WTC11 (cell line): ENCODE results near the gene LIMS2. TPM values are rescaled to one million over a fixed set of nuclear protein-coding genes. Genes with fewer than 3 reads are reported as not detected.
A peak's percentile ranks its signal among the peaks of the same experiment; 100 is the strongest.

Experiments used
- ATAC-seq: fragments of 200-7000 bp; cut with Tn5 transposase; 2 replicates; pipeline ENCODE4 v1.10.0; 2021; ENCODE audit warnings: mild to moderate bottlenecking, moderate library complexity
- CTCF ChIA-PET: fragments of 300-600 bp; sonication (Branson Sonifier 250); formaldehyde crosslinking; loops from one replicate; lab custom pipeline; 2021; ENCODE audit warnings: antibody characterized with exemption; lab: Charles Lee
- POLR2A ChIA-PET: fragments of 350-600 bp; sonication (Branson Sonifier 250); formaldehyde crosslinking; loops from one replicate; lab custom pipeline; 2021; ENCODE audit warnings: antibody characterized with exemption; lab: Charles Lee
- DNase-seq: peaks from one replicate; pipeline ENCODE4 v3.0.0; 2021; ENCODE audit warnings: low spot score
- H3K27ac Mint-ChIP-seq: 2 replicates; pipeline ENCODE4 v1.8.0; 2021; ENCODE audit warnings: mixed read lengths
- H3K27me3 Mint-ChIP-seq: 2 replicates; pipeline ENCODE4 v1.8.0; 2021; ENCODE audit warnings: low read depth, mild to moderate bottlenecking, moderate library complexity, mixed read lengths
- H3K36me3 Mint-ChIP-seq: 2 replicates; pipeline ENCODE4 v1.8.0; 2021; ENCODE audit warnings: mixed read lengths
- H3K4me1 Mint-ChIP-seq: 2 replicates; pipeline ENCODE4 v1.8.0; 2022; ENCODE audit warnings: mixed read lengths
- H3K4me3 Mint-ChIP-seq: 2 replicates; pipeline ENCODE4 v1.8.0; 2021; ENCODE audit warnings: mild to moderate bottlenecking, moderate library complexity, mixed read lengths
- H3K9me3 Mint-ChIP-seq: 2 replicates; pipeline ENCODE4 v1.8.0; 2021; ENCODE audit warnings: mixed read lengths
- CBFB ChIP-seq: sonication (generic); formaldehyde crosslinking; IDR thresholded peaks from 2 replicates; pipeline ENCODE4 v1.8.1; 2022; ENCODE audit warnings: mild to moderate bottlenecking, low read depth, missing genetic modification reagents
- CDX4 ChIP-seq: fragments of 250-450 bp; sonication (Bioruptor Pico); IDR thresholded peaks from 2 replicates; pipeline ENCODE4 v1.9.0; 2021; ENCODE audit warnings: moderate library complexity, mild to moderate bottlenecking, inconsistent platforms, borderline replicate concordance
- CTCF ChIP-seq: fragments of 200-600 bp; IDR thresholded peaks from 2 replicates; pipeline ENCODE4 v1.8.0; 2022; ENCODE audit warnings: antibody characterized with exemption
- ETV6 ChIP-seq: sonication (generic); formaldehyde crosslinking; IDR thresholded peaks from 2 replicates; pipeline ENCODE4 v1.8.1; 2022; ENCODE audit warnings: mild to moderate bottlenecking, missing genetic modification reagents
- FOXP1 ChIP-seq: sonication (generic); formaldehyde crosslinking; IDR thresholded peaks from 2 replicates; pipeline ENCODE4 v1.8.0; 2022; ENCODE audit warnings: missing genetic modification reagents, mild to moderate bottlenecking, moderate library complexity, borderline replicate concordance
- GRHL2 ChIP-seq: fragments of 250-450 bp; sonication (Bioruptor Pico); IDR thresholded peaks from 2 replicates; pipeline ENCODE4 v1.8.0; 2022; ENCODE audit warnings: mild to moderate bottlenecking, moderate library complexity; ENCODE audit not compliant: insufficient replicate concordance, severe bottlenecking
- NFATC4 ChIP-seq: fragments of 250-450 bp; sonication (Bioruptor Pico); IDR thresholded peaks from 2 replicates; pipeline ENCODE4 v1.9.0; 2021; ENCODE audit warnings: mild to moderate bottlenecking
- NR1H2 ChIP-seq: sonication (generic); formaldehyde crosslinking; IDR thresholded peaks from 2 replicates; pipeline ENCODE4 v1.9.0; 2021; ENCODE audit warnings: mild to moderate bottlenecking, moderate library complexity, missing genetic modification reagents
- SOX15 ChIP-seq: fragments of 250-450 bp; sonication (Bioruptor Pico); IDR thresholded peaks from 2 replicates; pipeline ENCODE4 v1.9.0; 2021; ENCODE audit warnings: mild to moderate bottlenecking
- TEAD1 ChIP-seq: sonication (generic); formaldehyde crosslinking; IDR thresholded peaks from 2 replicates; pipeline ENCODE4 v1.8.0; 2022; ENCODE audit warnings: mild to moderate bottlenecking, missing genetic modification reagents
- TEAD4 ChIP-seq: sonication (generic); formaldehyde crosslinking; IDR thresholded peaks from 2 replicates; pipeline ENCODE4 v1.8.0; 2022; ENCODE audit warnings: mild to moderate bottlenecking, missing genetic modification reagents
- ZNF138 ChIP-seq: sonication (generic); formaldehyde crosslinking; conservative IDR thresholded peaks from 2 replicates; pipeline ENCODE4 v1.8.1; 2022; ENCODE audit warnings: mild to moderate bottlenecking, moderate library complexity, missing genetic modification reagents
- ZNF512 ChIP-seq: sonication (generic); formaldehyde crosslinking; IDR thresholded peaks from 2 replicates; pipeline ENCODE4 v1.8.1; 2022; ENCODE audit warnings: missing genetic modification reagents, borderline replicate concordance
- total RNA-seq: library from RNA; stranded (reverse); gene quantifications from 3 replicates; pipeline ENCODE4 v1.2.3, GENCODE V29; 2021
- TF ChIP-seq, protein P1 (sequence below): sonication (generic); formaldehyde crosslinking; IDR thresholded peaks from 2 replicates; pipeline ENCODE4 v1.8.1; 2023; ENCODE audit warnings: mild to moderate bottlenecking, missing genetic modification reagents, borderline replicate concordance

The LIMS2 gene
- total RNA-seq, 1 experiment from 2014 or later, result 2.4 TPM

GRCh38 chr2:127650041-127650784 is 25.1 kb downstream of the LIMS2 start:
- ChIA-PET POLR2A (no interaction called here), CTCF (interaction anchor here (0.6 to 4.3 kb wide), 24 partner anchors 10 to 124 kb away, joined by 3 to 120 read pairs (median 5); partner anchors contain the start of genes IWS1 and LIMS2)
- ATAC-seq (no peak), DNase-seq (no peak)
- Mint-ChIP-seq H3K9me3 (no peaks in the 10 kb centered on the region), H3K4me1 (peaks cover 9% of the 10 kb centered on the region), H3K27ac (no peak overlapping the region), H3K36me3 (no peaks in the 10 kb centered on the region), H3K27me3 (peaks cover 2% of the 10 kb centered on the region; the same call in 1 of the 2 replicates), H3K4me3 (no peak overlapping the region)
- TF ChIP-seq GRHL2 (CRISPR knock-in tag) (no peak), CTCF (peak; percentile 9; the same call in 1 of the 2 replicates)

- CTCF ChIA-PET, result interaction anchor here (0.6 to 4.3 kb wide), 24 partner anchors 10 to 124 kb away, joined by 3 to 120 read pairs (median 5); partner anchors contain the start of genes IWS1 and LIMS2
- Mint-ChIP-seq H3K27me3 (peaks cover 2% of the 10 kb centered on the region; the same call in 1 of the 2 replicates), H3K4me3 (no peak overlapping the region), H3K36me3 (no peaks in the 10 kb centered on the region), H3K4me1 (peaks cover 9% of the 10 kb centered on the region), H3K9me3 (no peaks in the 10 kb centered on the region), H3K27ac (no peak overlapping the region)
- POLR2A ChIA-PET, result no interaction called here
- ATAC-seq (peak; percentile 74), DNase-seq (peak; percentile 88)
- TF ChIP-seq CDX4 (CRISPR knock-in tag), result no peak
- peak; percentile 72 for TF ChIP-seq CTCF
Observed at GRCh38 chr2:127649684-127650040, 25.7 kb downstream of the LIMS2 start.

DNA sequence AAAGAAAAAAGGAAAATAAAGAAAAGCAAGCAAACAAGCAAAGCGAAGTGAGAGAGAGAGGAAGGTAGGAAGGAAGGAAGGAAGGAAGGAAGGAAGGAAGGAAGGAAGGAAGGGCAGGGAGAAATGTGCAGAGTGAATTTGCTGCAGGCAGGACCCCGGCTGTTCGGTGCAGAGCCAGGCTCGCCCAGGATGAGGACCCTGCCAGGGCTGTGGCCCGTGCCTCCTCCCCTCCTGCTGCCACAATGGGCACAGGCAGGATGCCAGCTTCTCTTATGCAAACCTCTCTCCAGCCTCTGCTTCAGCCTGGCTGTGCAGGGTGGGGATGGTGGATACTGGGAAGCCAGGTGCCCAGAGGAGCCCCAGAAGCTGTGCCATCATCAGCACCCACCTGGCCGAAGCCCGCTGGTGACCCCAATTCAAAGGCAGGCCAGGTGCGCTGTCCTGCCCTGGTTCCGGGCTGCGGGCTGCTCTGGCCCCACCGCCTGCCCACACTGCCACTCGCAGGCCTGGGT is 26.2 kb downstream of the LIMS2 start:
- POLR2A ChIA-PET, result no interaction called here
- Mint-ChIP-seq H3K4me1 (peaks cover 9% of the 10 kb centered on the region), H3K27me3 (peaks cover 2% of the 10 kb centered on the region; the same call in 1 of the 2 replicates), H3K9me3 (no peaks in the 10 kb centered on the region), H3K27ac (no peak overlapping the region), H3K36me3 (no peaks in the 10 kb centered on the region), H3K4me3 (no peak overlapping the region)
- CTCF ChIA-PET, result interaction anchor here (1.0 to 4.3 kb wide), 16 partner anchors 10 to 123 kb away, joined by 3 to 120 read pairs (median 6); partner anchors contain the start of genes IWS1 and LIMS2
- DNase-seq (no peak), ATAC-seq (peak; percentile 12)
- TF ChIP-seq ETV6 (no peak), ZNF512 (CRISPR knock-in tag) (peak; percentile 90)

GRCh38 chr2:127648321-127648720 is 27.0 kb downstream of the LIMS2 start:
- POLR2A ChIA-PET, result interaction anchor here (1.1 kb wide), 1 partner anchor 37 kb away, joined by 3 read pairs; no protein-coding TSS in a partner anchor
- Mint-ChIP-seq H3K9me3 (no peaks in the 10 kb centered on the region), H3K27me3 (peaks cover 2% of the 10 kb centered on the region; the same call in 1 of the 2 replicates), H3K4me1 (peaks cover 9% of the 10 kb centered on the region), H3K27ac (no peak overlapping the region), H3K36me3 (no peaks in the 10 kb centered on the region), H3K4me3 (no peak overlapping the region)
- no peak for ATAC-seq
- no peak for DNase-seq
- CTCF ChIA-PET, result interaction anchor here (1.0 to 4.3 kb wide), 3 partner anchors 47 to 89 kb away, joined by 3 to 120 read pairs (median 12); no protein-coding TSS in a partner anchor
- TF ChIP-seq TEAD1 (CRISPR knock-in tag) (no peak), NFATC4 (CRISPR knock-in tag) (no peak), TEAD4 (CRISPR knock-in tag) (no peak), ZNF138 (CRISPR knock-in tag) (no peak), SOX15 (no peak), FOXP1 (CRISPR knock-in tag) (no peak), CBFB (CRISPR knock-in tag) (no peak), NR1H2 (CRISPR knock-in tag) (no peak)
- TF ChIP-seq, protein P1, sequence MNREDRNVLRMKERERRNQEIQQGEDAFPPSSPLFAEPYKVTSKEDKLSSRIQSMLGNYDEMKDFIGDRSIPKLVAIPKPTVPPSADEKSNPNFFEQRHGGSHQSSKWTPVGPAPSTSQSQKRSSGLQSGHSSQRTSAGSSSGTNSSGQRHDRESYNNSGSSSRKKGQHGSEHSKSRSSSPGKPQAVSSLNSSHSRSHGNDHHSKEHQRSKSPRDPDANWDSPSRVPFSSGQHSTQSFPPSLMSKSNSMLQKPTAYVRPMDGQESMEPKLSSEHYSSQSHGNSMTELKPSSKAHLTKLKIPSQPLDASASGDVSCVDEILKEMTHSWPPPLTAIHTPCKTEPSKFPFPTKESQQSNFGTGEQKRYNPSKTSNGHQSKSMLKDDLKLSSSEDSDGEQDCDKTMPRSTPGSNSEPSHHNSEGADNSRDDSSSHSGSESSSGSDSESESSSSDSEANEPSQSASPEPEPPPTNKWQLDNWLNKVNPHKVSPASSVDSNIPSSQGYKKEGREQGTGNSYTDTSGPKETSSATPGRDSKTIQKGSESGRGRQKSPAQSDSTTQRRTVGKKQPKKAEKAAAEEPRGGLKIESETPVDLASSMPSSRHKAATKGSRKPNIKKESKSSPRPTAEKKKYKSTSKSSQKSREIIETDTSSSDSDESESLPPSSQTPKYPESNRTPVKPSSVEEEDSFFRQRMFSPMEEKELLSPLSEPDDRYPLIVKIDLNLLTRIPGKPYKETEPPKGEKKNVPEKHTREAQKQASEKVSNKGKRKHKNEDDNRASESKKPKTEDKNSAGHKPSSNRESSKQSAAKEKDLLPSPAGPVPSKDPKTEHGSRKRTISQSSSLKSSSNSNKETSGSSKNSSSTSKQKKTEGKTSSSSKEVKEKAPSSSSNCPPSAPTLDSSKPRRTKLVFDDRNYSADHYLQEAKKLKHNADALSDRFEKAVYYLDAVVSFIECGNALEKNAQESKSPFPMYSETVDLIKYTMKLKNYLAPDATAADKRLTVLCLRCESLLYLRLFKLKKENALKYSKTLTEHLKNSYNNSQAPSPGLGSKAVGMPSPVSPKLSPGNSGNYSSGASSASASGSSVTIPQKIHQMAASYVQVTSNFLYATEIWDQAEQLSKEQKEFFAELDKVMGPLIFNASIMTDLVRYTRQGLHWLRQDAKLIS (CRISPR knock-in tag), result no peak
